ENCODE data around the gene HYCC2.
"Not testable (repeated sequence)": the region's sequence is repeated elsewhere in the genome, so short reads cannot be mapped to it uniquely, and the experiment has no call there.

Gene HYCC2

DNA sequence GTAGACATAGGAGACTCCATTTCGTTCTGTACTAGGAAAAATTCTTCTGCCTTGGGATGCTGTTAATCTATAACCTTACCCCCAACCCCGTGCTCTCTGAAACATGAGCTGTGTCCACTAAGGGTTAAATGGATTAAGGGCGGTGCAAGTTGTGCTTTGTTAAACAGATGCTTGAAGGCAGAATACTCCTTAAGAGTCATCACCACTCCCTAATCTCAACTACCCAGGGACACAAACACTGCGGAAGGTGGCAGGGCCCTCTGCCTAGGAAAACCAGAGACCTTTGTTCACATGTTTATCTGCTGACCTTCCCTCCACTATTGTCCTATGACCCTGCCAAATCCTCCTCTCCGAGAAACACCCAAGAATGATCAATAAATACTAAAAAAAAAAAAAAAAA lies 28.4 kb downstream of the HYCC2 start:
- H3K4me1 ChIP-seq (ENCODE audit: control insufficient read depth, insufficient read depth, low read length); H3K27ac ChIP-seq (ENCODE audit: extremely low read depth, low read depth, low read length); H3K36me3 ChIP-seq (ENCODE audit: control insufficient read depth in 2 of 2, insufficient read depth in 1 of 2, low read length in 2 of 2); CTCF ChIA-PET; H3K9me3 ChIP-seq (ENCODE audit: control insufficient read depth, insufficient read depth, low read depth, low read length); H3K4me3 ChIP-seq (ENCODE audit: low read depth, low read length): not testable (repeated sequence)
- POLR2A ChIA-PET = interaction anchor here (0.6 kb wide), 1 partner anchor 48 kb away, joined by 4 read pairs; no protein-coding TSS in a partner anchor

DNA sequence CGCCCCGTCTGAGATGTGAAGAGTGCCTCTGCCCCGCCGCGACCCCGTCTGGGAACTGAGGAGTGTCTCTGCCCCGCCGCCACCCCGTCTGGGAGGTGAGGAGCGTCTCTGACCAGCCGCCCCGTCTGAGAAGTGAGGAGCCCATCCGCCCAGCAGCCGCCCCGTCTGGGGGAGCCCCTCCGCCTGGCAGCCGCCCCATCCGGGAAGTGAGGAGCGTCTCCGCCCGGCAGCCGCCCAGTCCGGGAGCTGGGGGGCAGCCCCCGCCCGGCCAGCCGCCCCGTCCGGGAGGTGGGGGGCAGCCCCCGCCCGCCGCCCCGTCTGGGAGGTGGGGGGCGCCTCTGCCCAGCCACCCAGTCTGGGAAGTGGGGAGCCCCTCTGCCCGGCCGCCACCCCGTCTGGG lies 29.0 kb downstream of the HYCC2 start:
- POLR2A ChIA-PET = interaction anchor here (0.6 kb wide), 1 partner anchor 48 kb away, joined by 4 read pairs; no protein-coding TSS in a partner anchor
- H3K27ac ChIP-seq (ENCODE audit: extremely low read depth, low read depth, low read length); H3K4me3 ChIP-seq (ENCODE audit: low read depth, low read length); CTCF ChIA-PET; H3K9me3 ChIP-seq (ENCODE audit: control insufficient read depth, insufficient read depth, low read depth, low read length); H3K36me3 ChIP-seq (ENCODE audit: control insufficient read depth in 2 of 2, insufficient read depth in 1 of 2, low read length in 2 of 2); H3K4me1 ChIP-seq (ENCODE audit: control insufficient read depth, insufficient read depth, low read length): not testable (repeated sequence)

DNA sequence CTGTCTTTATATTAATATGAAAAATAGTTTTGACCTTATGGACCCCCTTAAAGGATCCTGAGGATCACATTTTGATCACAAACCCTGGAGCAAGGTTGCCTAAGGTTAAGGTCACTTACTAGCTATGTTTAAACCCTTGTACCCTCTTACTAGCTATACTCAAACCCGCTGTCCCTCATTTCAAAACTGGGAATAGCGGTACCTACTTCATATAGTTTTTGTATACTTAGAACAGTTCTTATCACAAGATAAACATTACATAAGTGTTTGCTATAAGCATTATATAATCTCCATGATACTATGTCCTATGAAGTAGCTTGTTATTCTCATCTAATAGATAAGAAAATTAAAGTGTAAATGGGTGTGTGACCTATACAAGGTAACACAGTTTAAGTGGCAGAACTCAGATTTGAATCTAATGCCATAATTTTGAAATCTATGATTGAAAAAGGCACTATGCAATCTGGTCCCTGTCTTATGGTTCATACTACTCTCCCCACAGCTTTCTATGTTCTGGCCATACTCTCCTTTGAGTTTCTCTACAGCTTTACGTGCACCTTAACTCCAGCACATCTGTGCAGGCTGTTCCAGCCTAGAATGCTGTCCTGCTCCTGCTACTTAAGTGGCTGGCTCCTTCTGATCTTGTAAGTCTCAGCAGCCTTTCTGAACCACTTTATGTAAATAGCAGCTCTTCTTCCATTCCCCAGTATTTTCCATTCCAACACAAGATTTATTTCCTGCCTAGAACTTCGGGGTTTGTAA lies 30.4 kb downstream of the HYCC2 start:
- Histone ChIP-seq H3K4me1 (ENCODE audit: control insufficient read depth, insufficient read depth, low read length) (peaks cover 6% of the 10 kb centered on the region; the same call in 1 of the 2 replicates), H3K27ac (ENCODE audit: extremely low read depth, low read depth, low read length) (no peak overlapping the region), H3K9me3 (ENCODE audit: control insufficient read depth, insufficient read depth, low read depth, low read length) (no peaks in the 10 kb centered on the region), H3K4me3 (ENCODE audit: low read depth, low read length) (no peak overlapping the region), H3K36me3 (ENCODE audit: control insufficient read depth in 2 of 2, insufficient read depth in 1 of 2, low read length in 2 of 2) (peaks cover 0 to 7% of the 10 kb centered on the region in 2 experiments; a peak in 1 of 3 replicates)
- TF ChIP-seq ZNF610 (tag by site-specific recombination; IDR thresholded peaks at IDR 0.05; ENCODE audit: borderline replicate concordance) (no peak), OSR2 (tag by site-specific recombination; IDR thresholded peaks at IDR 0.05) (peak; percentile 73), ZNF707 (tag by site-specific recombination; IDR thresholded peaks at IDR 0.05) (no peak), ZNF335 (tag by site-specific recombination; conservative IDR thresholded peaks at IDR 0.05) (no peak), ZNF157 (tag by site-specific recombination; IDR thresholded peaks at IDR 0.05) (no peak), ZNF624 (tag by site-specific recombination; IDR thresholded peaks at IDR 0.05) (no peak), TCF7L2 (IDR thresholded peaks at IDR 0.05; ENCODE audit: borderline replicate concordance, low read depth, low read length) (no peak; the same call in 1 of the 2 replicates), ZFP37 (tag by site-specific recombination; IDR thresholded peaks at IDR 0.05) (no peak), ZNF768 (tag by site-specific recombination; IDR thresholded peaks at IDR 0.05) (no peak), ZBTB17 (tag by site-specific recombination; IDR thresholded peaks at IDR 0.05) (no peak), YY1 (tag by site-specific recombination; IDR thresholded peaks at IDR 0.05) (no peak), ZBTB7A (tag by site-specific recombination; IDR thresholded peaks at IDR 0.05; ENCODE audit: low read depth) (no peak), ZNF223 (tag by site-specific recombination; IDR thresholded peaks at IDR 0.05) (no peak), ZNF629 (tag by site-specific recombination; IDR thresholded peaks at IDR 0.05) (0 out of 2 replicates have a peak, but pooled peaks have one; percentile 23), ZNF202 (tag by site-specific recombination; IDR thresholded peaks at IDR 0.05; ENCODE audit: borderline replicate concordance) (no peak), ZNF843 (tag by site-specific recombination; IDR thresholded peaks at IDR 0.05) (0 out of 2 replicates have a peak, but pooled peaks have one; percentile 27), ZNF600 (tag by site-specific recombination; IDR thresholded peaks at IDR 0.05) (peak; percentile 93), ZNF341 (tag by site-specific recombination; IDR thresholded peaks at IDR 0.05; ENCODE audit: low read depth) (peak; percentile 54), ZNF571 (tag by site-specific recombination; IDR thresholded peaks at IDR 0.05) (no peak), SP2 (tag by site-specific recombination; IDR thresholded peaks at IDR 0.05) (no peak), ZNF114 (tag by site-specific recombination; IDR thresholded peaks at IDR 0.05) (no peak), ZFP69B (tag by site-specific recombination; IDR thresholded peaks at IDR 0.05) (no peak)
- TF ChIP-seq, protein P1, sequence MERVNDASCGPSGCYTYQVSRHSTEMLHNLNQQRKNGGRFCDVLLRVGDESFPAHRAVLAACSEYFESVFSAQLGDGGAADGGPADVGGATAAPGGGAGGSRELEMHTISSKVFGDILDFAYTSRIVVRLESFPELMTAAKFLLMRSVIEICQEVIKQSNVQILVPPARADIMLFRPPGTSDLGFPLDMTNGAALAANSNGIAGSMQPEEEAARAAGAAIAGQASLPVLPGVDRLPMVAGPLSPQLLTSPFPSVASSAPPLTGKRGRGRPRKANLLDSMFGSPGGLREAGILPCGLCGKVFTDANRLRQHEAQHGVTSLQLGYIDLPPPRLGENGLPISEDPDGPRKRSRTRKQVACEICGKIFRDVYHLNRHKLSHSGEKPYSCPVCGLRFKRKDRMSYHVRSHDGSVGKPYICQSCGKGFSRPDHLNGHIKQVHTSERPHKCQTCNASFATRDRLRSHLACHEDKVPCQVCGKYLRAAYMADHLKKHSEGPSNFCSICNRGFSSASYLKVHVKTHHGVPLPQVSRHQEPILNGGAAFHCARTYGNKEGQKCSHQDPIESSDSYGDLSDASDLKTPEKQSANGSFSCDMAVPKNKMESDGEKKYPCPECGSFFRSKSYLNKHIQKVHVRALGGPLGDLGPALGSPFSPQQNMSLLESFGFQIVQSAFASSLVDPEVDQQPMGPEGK (tag by site-specific recombination; IDR thresholded peaks at IDR 0.05) = no peak
- TF ChIP-seq, protein P2, sequence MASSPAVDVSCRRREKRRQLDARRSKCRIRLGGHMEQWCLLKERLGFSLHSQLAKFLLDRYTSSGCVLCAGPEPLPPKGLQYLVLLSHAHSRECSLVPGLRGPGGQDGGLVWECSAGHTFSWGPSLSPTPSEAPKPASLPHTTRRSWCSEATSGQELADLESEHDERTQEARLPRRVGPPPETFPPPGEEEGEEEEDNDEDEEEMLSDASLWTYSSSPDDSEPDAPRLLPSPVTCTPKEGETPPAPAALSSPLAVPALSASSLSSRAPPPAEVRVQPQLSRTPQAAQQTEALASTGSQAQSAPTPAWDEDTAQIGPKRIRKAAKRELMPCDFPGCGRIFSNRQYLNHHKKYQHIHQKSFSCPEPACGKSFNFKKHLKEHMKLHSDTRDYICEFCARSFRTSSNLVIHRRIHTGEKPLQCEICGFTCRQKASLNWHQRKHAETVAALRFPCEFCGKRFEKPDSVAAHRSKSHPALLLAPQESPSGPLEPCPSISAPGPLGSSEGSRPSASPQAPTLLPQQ (tag by site-specific recombination; IDR thresholded peaks at IDR 0.05) = 0 out of 2 replicates have a peak, but pooled peaks have one; percentile 42
- TF ChIP-seq, protein P3, sequence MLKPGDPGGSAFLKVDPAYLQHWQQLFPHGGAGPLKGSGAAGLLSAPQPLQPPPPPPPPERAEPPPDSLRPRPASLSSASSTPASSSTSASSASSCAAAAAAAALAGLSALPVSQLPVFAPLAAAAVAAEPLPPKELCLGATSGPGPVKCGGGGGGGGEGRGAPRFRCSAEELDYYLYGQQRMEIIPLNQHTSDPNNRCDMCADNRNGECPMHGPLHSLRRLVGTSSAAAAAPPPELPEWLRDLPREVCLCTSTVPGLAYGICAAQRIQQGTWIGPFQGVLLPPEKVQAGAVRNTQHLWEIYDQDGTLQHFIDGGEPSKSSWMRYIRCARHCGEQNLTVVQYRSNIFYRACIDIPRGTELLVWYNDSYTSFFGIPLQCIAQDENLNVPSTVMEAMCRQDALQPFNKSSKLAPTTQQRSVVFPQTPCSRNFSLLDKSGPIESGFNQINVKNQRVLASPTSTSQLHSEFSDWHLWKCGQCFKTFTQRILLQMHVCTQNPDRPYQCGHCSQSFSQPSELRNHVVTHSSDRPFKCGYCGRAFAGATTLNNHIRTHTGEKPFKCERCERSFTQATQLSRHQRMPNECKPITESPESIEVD (tag by site-specific recombination; IDR thresholded peaks at IDR 0.05) = peak; percentile 75
- POLR2A ChIA-PET = no interaction called here
- CTCF ChIA-PET = interaction anchor here (0.8 kb wide), 1 partner anchor 137 kb away, joined by 4 read pairs; no protein-coding TSS in a partner anchor
